Keratinocyte (primary cell): ENCODE results near the gene ZNF324B. TPM values are rescaled to one million over a fixed set of nuclear protein-coding genes. Genes with fewer than 3 reads are reported as not detected.
"Not testable (repeated sequence)": the region's sequence is repeated elsewhere in the genome, so short reads cannot be mapped to it uniquely, and the experiment has no call there.

Source experiments
- DNase-seq: peaks from one replicate; pipeline ENCODE4 v3.0.0-alpha.2; 2011; ENCODE audit warnings: low read depth, missing footprints, low spot score
- FAIRE-seq: peaks from 2 replicates; lab custom pipeline; 2011; peaks lifted over from hg19 to GRCh38; lab: Jason Lieb, UNC
- H2AFZ ChIP-seq: 2 replicates; pipeline ENCODE4 v1.6.0; 2012; ENCODE audit warnings: low read length, control low read depth, inconsistent platforms; ENCODE audit not compliant: control insufficient read depth
- H3K27ac ChIP-seq: 2 replicates; pipeline ENCODE4 v1.5.1; 2011; ENCODE audit warnings: low read length; ENCODE audit not compliant: control insufficient read depth, insufficient read depth
- H3K27me3 ChIP-seq: 3 replicates; pipeline ENCODE4 v1.6.0; 2011; ENCODE audit warnings: low read length; ENCODE audit not compliant: control insufficient read depth, insufficient read depth; ENCODE audit errors: extremely low read depth
- H3K36me3 ChIP-seq, 2 experiments: 2 replicates in 1 of 2; 3 replicates in 1 of 2; pipeline ENCODE4 v1.5.1; 2011; ENCODE audit warnings: low read length in 2 of 2, mild to moderate bottlenecking in 1 of 2; ENCODE audit not compliant: control insufficient read depth in 2 of 2, insufficient read depth in 2 of 2; ENCODE audit errors: extremely low read depth in 1 of 2
- H3K4me1 ChIP-seq: 3 replicates; pipeline ENCODE4 v1.5.1; 2011; ENCODE audit warnings: low read length; ENCODE audit not compliant: control insufficient read depth, insufficient read depth; ENCODE audit errors: extremely low read depth
- H3K4me2 ChIP-seq: 3 replicates; pipeline ENCODE4 v1.6.0; 2011; ENCODE audit warnings: low read depth, low read length; ENCODE audit not compliant: control insufficient read depth, insufficient read depth; ENCODE audit errors: extremely low read depth
- H3K4me3 ChIP-seq, 3 experiments: fragments of 200-600 bp in 1 of 3; sonication (generic) in 1 of 3; 2 replicates in 2 of 3; 3 replicates in 1 of 3; pipeline ENCODE4 v1.5.1; 2011 to 2016; ENCODE audit warnings: low read length in 3 of 3, mild to moderate bottlenecking in 3 of 3, control low read depth in 2 of 3, inconsistent platforms in 1 of 3, low read depth in 1 of 3, mixed read lengths in 1 of 3, mixed run types in 1 of 3, moderate library complexity in 1 of 3; ENCODE audit not compliant: control insufficient read depth in 2 of 3, insufficient read depth in 2 of 3; ENCODE audit errors: extremely low read depth in 1 of 3
- H3K79me2 ChIP-seq: 2 replicates; pipeline ENCODE4 v1.6.0; 2012; ENCODE audit warnings: low read length; ENCODE audit not compliant: control insufficient read depth, insufficient read depth
- H3K9ac ChIP-seq: 3 replicates; pipeline ENCODE4 v1.6.0; 2011; ENCODE audit warnings: low read length; ENCODE audit not compliant: control insufficient read depth, insufficient read depth; ENCODE audit errors: extremely low read depth
- H3K9me1 ChIP-seq: 3 replicates; pipeline ENCODE4 v1.6.0; 2011; ENCODE audit warnings: low read length; ENCODE audit not compliant: control insufficient read depth, insufficient read depth; ENCODE audit errors: extremely low read depth
- H3K9me3 ChIP-seq: 2 replicates; pipeline ENCODE4 v1.5.1; 2012; ENCODE audit warnings: low read depth, low read length; ENCODE audit not compliant: control insufficient read depth
- H4K20me1 ChIP-seq: 3 replicates; pipeline ENCODE4 v1.6.0; 2011; ENCODE audit warnings: low read length; ENCODE audit not compliant: control insufficient read depth, insufficient read depth; ENCODE audit errors: extremely low read depth
- EZH2 ChIP-seq: IDR thresholded peaks from one replicate; pipeline ENCODE4 v1.6.1; 2012; ENCODE audit warnings: inconsistent platforms, mild to moderate bottlenecking, low read length, moderate library complexity
- dilution Hi-C: fragments of 300-500 bp; cut with MboI; formaldehyde crosslinking; loops from one replicate; pipeline ENCODE4 v1.7.0; 2020; ENCODE audit warnings: low sequenced_read_pairs; ENCODE audit not compliant: extremely low pct_ligation_motif_present
- polyA plus RNA-seq, 5 experiments: library from polyadenylated mRNA; depleted of rRNA in 3 of 5; stranded (reverse) in 3 of 5; stranded (forward) in 1 of 5; unstranded in 1 of 5; fragments of >200 nt; gene quantifications; 1 replicate in 1 of 5; 2 replicates in 3 of 5; 3 replicates in 1 of 5; pipeline versions ENCODE4 v1.2.1 to v1.2.3, GENCODE V29; 2011 to 2012; ENCODE audit warnings: missing spikeins in 2 of 5, low read depth in 1 of 5, low replicate concordance in 1 of 5
- TF ChIP-seq, protein P1 (sequence below), 3 experiments: IDR thresholded peaks in 1 of 3; conservative IDR thresholded peaks in 1 of 3; optimal IDR thresholded peaks in 1 of 3; 2 replicates in 2 of 3; 3 replicates in 1 of 3; pipeline versions ENCODE3 to v1.5.1; 2011; ENCODE audit warnings: low read length in 3 of 3, mild to moderate bottlenecking in 3 of 3, moderate library complexity in 2 of 3, control low read depth in 1 of 3, inconsistent platforms in 1 of 3; ENCODE audit not compliant: insufficient read depth in 2 of 3; ENCODE audit errors: extremely low read depth in 1 of 3

The ZNF324B gene
- polyA plus RNA-seq, 1 donor (not counting 4 experiments of a cell fraction or from before 2014, with no cell fraction given), result 2.0 TPM

DNA sequence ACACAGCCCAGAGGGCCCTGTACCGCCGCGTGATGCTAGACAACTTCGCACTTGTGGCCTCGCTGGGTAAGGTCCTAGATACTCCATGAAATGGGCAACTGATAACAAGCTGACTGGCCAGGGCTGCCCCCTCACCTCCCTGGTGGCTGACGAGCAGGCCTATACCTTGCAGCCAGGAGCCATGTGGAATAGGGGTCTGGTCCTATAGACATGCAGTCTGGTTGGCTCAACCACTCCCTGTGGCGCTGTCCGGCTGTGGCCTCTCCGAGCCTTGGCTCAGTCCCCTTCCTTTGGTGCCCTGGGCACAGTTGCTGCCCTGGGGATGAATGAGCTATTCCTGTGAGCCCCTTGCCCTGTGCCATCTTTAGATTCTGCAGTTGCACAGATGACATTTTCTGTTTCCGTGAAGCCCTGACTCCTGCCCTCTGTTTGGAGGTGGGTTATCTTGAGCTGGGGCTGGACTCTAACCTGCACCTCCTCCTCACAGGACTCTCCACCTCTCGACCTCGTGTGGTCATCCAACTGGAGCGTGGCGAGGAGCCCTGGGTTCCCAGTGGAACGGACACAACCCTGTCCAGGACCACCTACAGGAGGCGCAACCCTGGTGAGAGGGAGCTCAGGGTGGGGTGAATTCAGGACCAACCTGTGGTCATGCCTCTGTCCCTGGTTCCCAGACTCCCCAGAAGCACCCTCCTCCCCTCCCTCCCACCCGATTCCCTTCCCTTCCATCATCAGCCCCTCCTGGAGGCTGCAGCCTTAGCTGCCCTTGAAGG is 18.0 kb downstream of the ZNF324B start:
- H4K20me1 ChIP-seq, result peaks cover 4% of the 10 kb centered on the region
- peaks cover 14% of the 10 kb centered on the region for H3K4me1 ChIP-seq
- H3K36me3 ChIP-seq, result peaks cover 0 to 15% of the 10 kb centered on the region in 2 experiments
- no peak overlapping the region for H3K27ac ChIP-seq
- H3K4me2 ChIP-seq, result no peak overlapping the region
- no peaks in the 10 kb centered on the region for H3K9me3 ChIP-seq
- H3K4me3 ChIP-seq, result no peak overlapping the region
- H2AFZ ChIP-seq, result no peak overlapping the region
- H3K27me3 ChIP-seq, result no peaks in the 10 kb centered on the region
- peaks cover 23% of the 10 kb centered on the region for H3K79me2 ChIP-seq
- no peaks in the 10 kb centered on the region for H3K9me1 ChIP-seq
- no peak for TF ChIP-seq EZH2
- TF ChIP-seq, protein P1, sequence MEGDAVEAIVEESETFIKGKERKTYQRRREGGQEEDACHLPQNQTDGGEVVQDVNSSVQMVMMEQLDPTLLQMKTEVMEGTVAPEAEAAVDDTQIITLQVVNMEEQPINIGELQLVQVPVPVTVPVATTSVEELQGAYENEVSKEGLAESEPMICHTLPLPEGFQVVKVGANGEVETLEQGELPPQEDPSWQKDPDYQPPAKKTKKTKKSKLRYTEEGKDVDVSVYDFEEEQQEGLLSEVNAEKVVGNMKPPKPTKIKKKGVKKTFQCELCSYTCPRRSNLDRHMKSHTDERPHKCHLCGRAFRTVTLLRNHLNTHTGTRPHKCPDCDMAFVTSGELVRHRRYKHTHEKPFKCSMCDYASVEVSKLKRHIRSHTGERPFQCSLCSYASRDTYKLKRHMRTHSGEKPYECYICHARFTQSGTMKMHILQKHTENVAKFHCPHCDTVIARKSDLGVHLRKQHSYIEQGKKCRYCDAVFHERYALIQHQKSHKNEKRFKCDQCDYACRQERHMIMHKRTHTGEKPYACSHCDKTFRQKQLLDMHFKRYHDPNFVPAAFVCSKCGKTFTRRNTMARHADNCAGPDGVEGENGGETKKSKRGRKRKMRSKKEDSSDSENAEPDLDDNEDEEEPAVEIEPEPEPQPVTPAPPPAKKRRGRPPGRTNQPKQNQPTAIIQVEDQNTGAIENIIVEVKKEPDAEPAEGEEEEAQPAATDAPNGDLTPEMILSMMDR (optimal IDR thresholded peaks at IDR 0.05 in 1 of 3, IDR thresholded peaks at IDR 0.05 in 1 of 3, conservative IDR thresholded peaks at IDR 0.05 in 1 of 3; ENCODE audit: extremely low read depth in 1 of 3, insufficient read depth in 2 of 3, low read length in 3 of 3), result no peak
- H3K9ac ChIP-seq, result no peak overlapping the region
- FAIRE-seq (no peak), DNase-seq (no peak)
- dilution Hi-C loops, result no loop called here

DNA sequence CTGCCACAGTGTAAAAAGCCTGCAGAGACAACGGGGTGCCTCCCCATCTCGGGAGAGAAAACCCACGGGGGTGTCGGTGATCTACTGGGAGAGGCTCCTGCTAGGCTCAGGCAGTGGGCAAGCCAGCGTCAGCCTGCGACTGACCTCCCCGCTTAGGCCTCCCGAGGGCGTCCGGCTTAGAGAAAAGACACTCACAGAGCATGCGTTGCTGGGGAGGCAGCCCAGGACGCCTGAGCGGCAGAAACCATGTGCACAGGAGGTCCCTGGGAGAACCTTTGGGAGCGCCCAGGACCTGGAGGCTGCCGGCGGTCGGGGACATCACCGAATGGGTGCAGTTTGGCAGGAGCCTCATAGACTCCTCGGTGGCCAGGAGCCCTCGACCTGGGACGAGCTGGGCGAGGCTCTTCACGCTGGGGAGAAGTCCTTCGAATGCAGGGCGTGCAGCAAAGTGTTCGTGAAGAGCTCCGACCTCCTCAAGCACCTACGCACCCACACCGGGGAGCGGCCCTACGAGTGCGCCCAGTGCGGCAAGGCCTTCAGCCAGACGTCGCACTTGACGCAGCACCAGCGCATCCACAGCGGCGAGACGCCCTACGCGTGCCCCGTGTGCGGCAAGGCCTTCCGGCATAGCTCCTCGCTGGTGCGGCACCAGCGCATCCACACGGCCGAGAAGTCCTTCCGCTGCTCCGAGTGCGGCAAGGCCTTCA is 19.6 kb downstream of the ZNF324B start:
- H3K9me3 ChIP-seq, H3K27ac ChIP-seq, dilution Hi-C loops, H3K27me3 ChIP-seq, H3K9ac ChIP-seq, H2AFZ ChIP-seq, H3K4me3 ChIP-seq, H3K4me2 ChIP-seq, H4K20me1 ChIP-seq, DNase-seq, FAIRE-seq, H3K9me1 ChIP-seq: not testable (repeated sequence)
- peaks cover 22% of the 10 kb centered on the region for H3K4me1 ChIP-seq
- H3K79me2 ChIP-seq, result peaks cover 23% of the 10 kb centered on the region
- peaks cover 0 to 15% of the 10 kb centered on the region in 2 experiments for H3K36me3 ChIP-seq
